B cell (primary cell): Measurements from ENCODE around the gene BARX1. TPM values are rescaled to one million over a fixed set of nuclear protein-coding genes. Genes with fewer than 3 reads are reported as not detected.

Experiments
- ATAC-seq: fragments of 200-7000 bp; cut with Tn5 transposase; one replicate; pipeline ENCODE4 v1.10.0; 2021; ENCODE audit warnings: low read depth, mild to moderate bottlenecking, moderate number of reproducible peaks, moderate library complexity
- CTCF ChIA-PET: fragments of 350-600 bp; sonication (Branson Sonifier 250); formaldehyde crosslinking; loops from one replicate; lab custom pipeline; 2021; ENCODE audit warnings: antibody characterized with exemption, inconsistent platforms; lab: Charles Lee
- POLR2A ChIA-PET: fragments of 350-600 bp; sonication (Branson Sonifier 250); formaldehyde crosslinking; loops from one replicate; lab custom pipeline; 2021; ENCODE audit warnings: antibody characterized with exemption; lab: Charles Lee
- DNase-seq: peaks from one replicate; pipeline ENCODE4 v3.0.0; 2013
- H2AFZ ChIP-seq: 2 replicates; pipeline ENCODE4 v1.6.1; 2012; ENCODE audit warnings: mild to moderate bottlenecking, low read depth, low read length; ENCODE audit not compliant: insufficient read depth, poor library complexity, severe bottlenecking
- H3K27ac ChIP-seq, 2 donors: 1 replicate in 1 of 2; 2 replicates in 1 of 2; pipeline ENCODE4 v1.5.1; 2012 to 2013; ENCODE audit warnings: low read length in 2 of 2, mild to moderate bottlenecking in 2 of 2, moderate library complexity in 1 of 2
- H3K27me3 ChIP-seq, 4 experiments: fragments of 200-600 bp in 1 of 4; sonication (generic) in 1 of 4; replicated peaks in 1 of 4; 1 replicate in 2 of 4; 2 replicates in 2 of 4; pipeline versions ENCODE4 v1.6.1 to v1.7.0; 2013 to 2016; ENCODE audit warnings: low read length in 3 of 4, mild to moderate bottlenecking in 2 of 4, mixed read lengths in 1 of 4, moderate library complexity in 1 of 4; ENCODE audit not compliant: insufficient read depth in 4 of 4, control insufficient read depth in 3 of 4; ENCODE audit errors: control extremely low read depth in 1 of 4
- H3K36me3 ChIP-seq, 2 experiments: replicated peaks in 1 of 2; 1 replicate in 1 of 2; 2 replicates in 1 of 2; pipeline versions ENCODE4 v1.6.1 to v1.7.1; 2013; ENCODE audit warnings: low read length in 1 of 2; ENCODE audit not compliant: insufficient read depth in 2 of 2, control insufficient read depth in 1 of 2; ENCODE audit errors: control extremely low read depth in 1 of 2, extremely low read depth in 1 of 2
- H3K4me1 ChIP-seq, 2 donors: fragments of 200-600 bp in 1 of 2; sonication (generic) in 1 of 2; 1 replicate in 1 of 2; 2 replicates in 1 of 2; pipeline versions ENCODE4 v1.5.1 to v1.6.1; 2013 to 2017; ENCODE audit warnings: low read length in 2 of 2; ENCODE audit not compliant: control insufficient read depth in 2 of 2, insufficient read depth in 2 of 2
- H3K4me2 ChIP-seq: replicated peaks from 2 replicates; pipeline ENCODE3; 2012; ENCODE audit warnings: mild to moderate bottlenecking, low read depth, low read length; ENCODE audit not compliant: poor library complexity, severe bottlenecking
- H3K4me3 ChIP-seq, 5 experiments: fragments of 200-600 bp in 1 of 5; sonication (generic) in 1 of 5; 1 replicate in 3 of 5; 2 replicates in 2 of 5; pipeline versions ENCODE4 v1.5.1 to v1.7.0; 2011 to 2016; ENCODE audit warnings: low read length in 4 of 5, mild to moderate bottlenecking in 4 of 5, low read depth in 2 of 5, control low read depth in 1 of 5, moderate library complexity in 1 of 5; ENCODE audit not compliant: insufficient read depth in 1 of 5; ENCODE audit errors: control extremely low read depth in 1 of 5, extremely low read depth in 1 of 5
- H3K79me2 ChIP-seq: fragments of 200-600 bp; sonication (generic); one replicate; pipeline ENCODE4 v1.6.0; 2016; ENCODE audit warnings: low read length; ENCODE audit not compliant: control insufficient read depth, insufficient read depth
- H3K9ac ChIP-seq: fragments of 200-600 bp; sonication (generic); 2 replicates; pipeline ENCODE4 v1.6.1; 2017; ENCODE audit warnings: mild to moderate bottlenecking, low read length, moderate library complexity
- H3K9me3 ChIP-seq, 3 donors: one replicate each; pipeline versions ENCODE4 v1.6.1 to v1.7.1; 2013; ENCODE audit warnings: low read length in 2 of 3; ENCODE audit not compliant: control insufficient read depth in 2 of 3, insufficient read depth in 1 of 3; ENCODE audit errors: control extremely low read depth in 1 of 3
- H4K20me1 ChIP-seq: 2 replicates; pipeline ENCODE4 v1.6.0; 2012; ENCODE audit warnings: mild to moderate bottlenecking, low read length; ENCODE audit not compliant: insufficient read depth, control insufficient read depth, poor library complexity, severe bottlenecking
- H3K27ac Mint-ChIP-seq: one replicate; pipeline ENCODE4 v1.8.0; 2021; ENCODE audit warnings: mixed read lengths
- H3K27me3 Mint-ChIP-seq: one replicate; pipeline ENCODE4 v1.8.0; 2021; ENCODE audit warnings: mixed read lengths
- H3K4me1 Mint-ChIP-seq: one replicate; pipeline ENCODE4 v1.8.0; 2021; ENCODE audit warnings: mixed read lengths
- H3K4me3 Mint-ChIP-seq: one replicate; pipeline ENCODE4 v1.8.0; 2021; ENCODE audit warnings: mixed read lengths
- H3K9me3 Mint-ChIP-seq: one replicate; pipeline ENCODE4 v1.8.0; 2022; ENCODE audit warnings: mixed read lengths; ENCODE audit not compliant: insufficient read depth
- CTCF ChIP-seq: fragments of 200-600 bp; IDR thresholded peaks from one replicate; pipeline ENCODE4 v1.8.0; 2022; ENCODE audit warnings: antibody characterized with exemption, mild to moderate bottlenecking
- EZH2 ChIP-seq: IDR thresholded peaks from 2 replicates; pipeline ENCODE4 v1.6.1; 2012; ENCODE audit warnings: borderline replicate concordance, low read depth, mild to moderate bottlenecking, moderate library complexity, low read length; ENCODE audit not compliant: insufficient read depth, poor library complexity, severe bottlenecking
- WGBS: methylation state at CpG from one replicate; pipeline ENCODE4 v1.1.5; 2013; ENCODE audit warnings: missing lambda C conversion rate; ENCODE audit not compliant: insufficient coverage; 5-methylcytosine and 5-hydroxymethylcytosine counted together
- intact Hi-C: fragments of 100-400 bp; cut with micrococcal nuclease; formaldehyde crosslinking; loops from one replicate; pipeline ENCODE4 v1.10.0; 2022
- polyA plus RNA-seq: library from polyadenylated mRNA; depleted of rRNA; stranded (reverse); fragments of >200 nt; gene quantifications from 2 replicates; pipeline ENCODE4 v1.2.3, GENCODE V29; 2012
- total RNA-seq, 2 donors: library from RNA; stranded (reverse); fragments of 120-200 nt in 1 of 2; gene quantifications; 1 replicate in 1 of 2; 2 replicates in 1 of 2; pipeline versions ENCODE4 v1.2.3 to v1.2.4, GENCODE V29; 2013 to 2022

Gene BARX1
- total and polyA plus RNA-seq, 2 donors (not counting 1 experiment from before 2014, with no cell fraction given), result not detected

- DNase-seq, result no peak
- H3K27ac Mint-ChIP-seq, result no peak overlapping the region
- CTCF ChIA-PET, result no interaction called here
- POLR2A ChIA-PET, result no interaction called here
- 78% methylated on average over 4 of the region's 4 CpGs for WGBS
- Histone ChIP-seq H3K4me3 (no peak overlapping the region), H3K9me3 (peaks cover 0 to 3% (median 0%) of the 10 kb centered on the region in 3 donors), H4K20me1 (no peaks in the 10 kb centered on the region), H3K36me3 (no peaks in the 10 kb centered on the region), H3K27me3 (peaks cover 0 to 5% (median 2%) of the 10 kb centered on the region in 4 experiments), H3K79me2 (no peaks in the 10 kb centered on the region), H3K4me1 (no peaks in the 10 kb centered on the region), H3K9ac (no peak overlapping the region), H3K4me2 (no peak overlapping the region), H2AFZ (no peak overlapping the region), H3K27ac (no peak overlapping the region)
- TF ChIP-seq CTCF (no peak), EZH2 (no peak)
- peaks cover 15% of the 10 kb centered on the region for H3K27me3 Mint-ChIP-seq
- peaks cover 7% of the 10 kb centered on the region for H3K9me3 Mint-ChIP-seq
- no peaks in the 10 kb centered on the region for H3K4me1 Mint-ChIP-seq
- no peak for ATAC-seq
- no peak overlapping the region for H3K4me3 Mint-ChIP-seq
- intact Hi-C loops, result no loop called here
Observed at GRCh38 chr9:93922535-93922934, 32.6 kb downstream of the BARX1 start.

- Mint-ChIP-seq H3K27ac (no peak overlapping the region), H3K4me1 (no peaks in the 10 kb centered on the region), H3K27me3 (peaks cover 8% of the 10 kb centered on the region), H3K4me3 (no peak overlapping the region), H3K9me3 (no peaks in the 10 kb centered on the region)
- H3K4me3 ChIP-seq, result no peak overlapping the region
- no peaks in the 10 kb centered on the region for H4K20me1 ChIP-seq
- intact Hi-C loops, result no loop called here
- POLR2A ChIA-PET, result no interaction called here
- no peaks in the 10 kb centered on the region for H3K9me3 ChIP-seq
- H3K36me3 ChIP-seq, result no peaks in the 10 kb centered on the region
- no peak for ATAC-seq
- no peak overlapping the region for H3K27ac ChIP-seq
- no peak overlapping the region for H3K4me2 ChIP-seq
- H3K79me2 ChIP-seq, result no peaks in the 10 kb centered on the region
- CTCF ChIA-PET, result no interaction called here
- H3K4me1 ChIP-seq, result no peaks in the 10 kb centered on the region
- TF ChIP-seq EZH2 (no peak), CTCF (no peak)
- H2AFZ ChIP-seq, result no peak overlapping the region
- H3K9ac ChIP-seq, result no peak overlapping the region
- no peak for DNase-seq
- peaks cover 0 to 4% (median 0%) of the 10 kb centered on the region in 4 experiments for H3K27me3 ChIP-seq
- 71% methylated on average over 18 of the region's 21 CpGs for WGBS
Observed at GRCh38 chr9:93920131-93920800, 34.9 kb downstream of the BARX1 start.
